DMS 273 treated with DMSO at 0.1 percent for 48 hours (cell line): ENCODE results near the gene INTS6.

ENCODE experiments used
- DNase-seq: peaks from one replicate; lab custom pipeline; 2025; lab: John Stamatoyannopoulos, UW

The INTS6 gene

GRCh38 chr13:51452361-51453206 lies at the start of gene INTS6:
TSS of gene INTS6 (minus strand) at chr13:51453036. CDS start at chr13:51452525, 511 bp downstream.
- DNase-seq, result peak; percentile 96

- no peak for DNase-seq
Measured at GRCh38 chr13:51502153-51502651, 49.4 kb upstream of the INTS6 start.

GRCh38 chr13:51501592-51502152 lies 48.8 kb upstream of the INTS6 start:
- no peak for DNase-seq

GRCh38 chr13:51501096-51501495 lies 48.3 kb upstream of the INTS6 start:
- no peak for DNase-seq

GRCh38 chr13:51500687-51501086 lies 47.9 kb upstream of the INTS6 start:
- DNase-seq, result no peak

- DNase-seq, result no peak
Measured at GRCh38 chr13:51499841-51500240, 47.0 kb upstream of the INTS6 start.

- no peak for DNase-seq
Measured at GRCh38 chr13:51495316-51495715, 42.5 kb upstream of the INTS6 start.

- DNase-seq, result no peak
Measured at GRCh38 chr13:51494156-51494555, 41.3 kb upstream of the INTS6 start.

GRCh38 chr13:51488212-51488611 lies 35.4 kb upstream of the INTS6 start:
- DNase-seq, result no peak

- DNase-seq, result no peak
Measured at GRCh38 chr13:51481656-51482055, 28.8 kb upstream of the INTS6 start.

- no peak for DNase-seq
Measured at GRCh38 chr13:51479199-51479523, 26.3 kb upstream of the INTS6 start.

- no peak for DNase-seq
Measured at GRCh38 chr13:51478418-51479198, 25.8 kb upstream of the INTS6 start.

- DNase-seq, result no peak
Measured at GRCh38 chr13:51477653-51478324, 25.0 kb upstream of the INTS6 start.

GRCh38 chr13:51477149-51477548 lies 24.3 kb upstream of the INTS6 start:
- DNase-seq, result no peak

- no peak for DNase-seq
Measured at GRCh38 chr13:51475727-51476501, 23.1 kb upstream of the INTS6 start.

- no peak for DNase-seq
Measured at GRCh38 chr13:51469790-51470189, 17.0 kb upstream of the INTS6 start.

- no peak for DNase-seq
Measured at GRCh38 chr13:51467730-51468129, 14.9 kb upstream of the INTS6 start.

- no peak for DNase-seq
Measured at GRCh38 chr13:51465124-51465523, 12.3 kb upstream of the INTS6 start.

GRCh38 chr13:51457086-51457815 lies 4.4 kb upstream of the INTS6 start:
- DNase-seq, result no peak

GRCh38 chr13:51456510-51456909 lies 3.7 kb upstream of the INTS6 start:
- DNase-seq, result no peak

GRCh38 chr13:51455532-51455931 lies 2.7 kb upstream of the INTS6 start:
- no peak for DNase-seq
